PC-9 (cell line): ENCODE results near the gene PSMB5. TPM values are rescaled to one million over a fixed set of nuclear protein-coding genes. Genes with fewer than 3 reads are reported as not detected.

Experiments
- BruUV-seq: library from RNA; stranded (reverse); fragments of 400-500 nt; replicated peaks from 2 replicates; lab custom pipeline; 2021; lab: Mats Ljungman, UMichigan
- CTCF ChIA-PET: fragments of 300-600 bp; sonication (Branson Sonifier 250); formaldehyde crosslinking; loops from one replicate; lab custom pipeline; 2022; ENCODE audit warnings: antibody characterized with exemption; lab: Charles Lee
- POLR2A ChIA-PET: fragments of 300-600 bp; sonication (Branson Sonifier 250); formaldehyde crosslinking; loops from one replicate; lab custom pipeline; 2022; ENCODE audit warnings: antibody characterized with exemption; ENCODE audit not compliant: unreplicated experiment; lab: Charles Lee
- DNase-seq, 2 experiments: peaks; one replicate each; pipeline versions ENCODE4 v3.0.0 to v3.0.0-alpha.2; 2015 to 2022; ENCODE audit warnings: mixed read lengths in 1 of 2
- H2AFZ ChIP-seq: fragments of 200-600 bp; sonication (generic); 2 replicates; pipeline ENCODE4 v1.8.1; 2017; ENCODE audit warnings: antibody characterized with exemption
- H3F3A ChIP-seq: fragments of 200-600 bp; sonication (generic); 2 replicates; pipeline ENCODE4 v1.8.1; 2017; ENCODE audit warnings: antibody characterized with exemption, mild to moderate bottlenecking, low read depth; ENCODE audit not compliant: insufficient read depth
- H3K27ac ChIP-seq: fragments of 200-600 bp; sonication (generic); 2 replicates; pipeline ENCODE4 v1.6.1; 2016; ENCODE audit warnings: mixed run types
- H3K27me3 ChIP-seq: fragments of 200-600 bp; sonication (generic); 2 replicates; pipeline ENCODE4 v1.6.1; 2016; ENCODE audit warnings: low read depth, mixed run types; ENCODE audit not compliant: insufficient read depth
- H3K36me3 ChIP-seq: fragments of 200-600 bp; sonication (generic); 2 replicates; pipeline ENCODE4 v1.6.1; 2016; ENCODE audit warnings: low read depth, mixed run types
- H3K4me1 ChIP-seq: fragments of 200-600 bp; sonication (generic); replicated peaks from 2 replicates; pipeline ENCODE4 v1.6.1; 2016; ENCODE audit warnings: mixed run types; ENCODE audit not compliant: insufficient read depth
- H3K4me2 ChIP-seq: fragments of 200-600 bp; sonication (generic); 2 replicates; pipeline ENCODE4 v1.6.1; 2017; ENCODE audit warnings: mixed run types
- H3K4me3 ChIP-seq: fragments of 200-600 bp; sonication (generic); 2 replicates; pipeline ENCODE4 v1.6.1; 2016; ENCODE audit warnings: mixed run types
- H3K79me2 ChIP-seq: fragments of 200-600 bp; sonication (generic); 2 replicates; pipeline ENCODE4 v1.6.1; 2017; ENCODE audit warnings: low read depth, mixed run types
- H3K9me2 ChIP-seq: fragments of 200-600 bp; sonication (generic); 2 replicates; pipeline ENCODE4 v1.8.1; 2017; ENCODE audit warnings: mild to moderate bottlenecking; ENCODE audit not compliant: insufficient read depth
- H3K9me3 ChIP-seq: fragments of 200-600 bp; sonication (generic); 2 replicates; pipeline ENCODE4 v1.8.1; 2016; ENCODE audit warnings: low read depth; ENCODE audit not compliant: insufficient read depth
- H4K20me1 ChIP-seq: fragments of 200-600 bp; sonication (generic); 2 replicates; pipeline ENCODE4 v1.8.1; 2017; ENCODE audit not compliant: insufficient read depth
- EZH2 ChIP-seq: fragments of 200-600 bp; sonication (generic); IDR thresholded peaks from 2 replicates; pipeline ENCODE4 v1.8.0; 2017; ENCODE audit warnings: antibody characterized with exemption, low read depth
- intact Hi-C: fragments of 100-400 bp; cut with micrococcal nuclease; formaldehyde crosslinking; loops from one replicate; pipeline ENCODE4 v1.10.0; 2022; ENCODE audit not compliant: unreplicated experiment
- total RNA-seq: library from RNA; stranded (reverse); gene quantifications from 2 replicates; pipeline ENCODE4 v1.2.3, GENCODE V29; 2021
- TF ChIP-seq, protein P1 (sequence below): fragments of 200-600 bp; sonication (generic); conservative IDR thresholded peaks from 2 replicates; pipeline ENCODE4 v1.6.1; 2017; ENCODE audit warnings: mixed run types, antibody characterized with exemption, mild to moderate bottlenecking, moderate library complexity

PSMB5 gene
- total RNA-seq, 1 experiment from 2014 or later, result 122 TPM

DNA sequence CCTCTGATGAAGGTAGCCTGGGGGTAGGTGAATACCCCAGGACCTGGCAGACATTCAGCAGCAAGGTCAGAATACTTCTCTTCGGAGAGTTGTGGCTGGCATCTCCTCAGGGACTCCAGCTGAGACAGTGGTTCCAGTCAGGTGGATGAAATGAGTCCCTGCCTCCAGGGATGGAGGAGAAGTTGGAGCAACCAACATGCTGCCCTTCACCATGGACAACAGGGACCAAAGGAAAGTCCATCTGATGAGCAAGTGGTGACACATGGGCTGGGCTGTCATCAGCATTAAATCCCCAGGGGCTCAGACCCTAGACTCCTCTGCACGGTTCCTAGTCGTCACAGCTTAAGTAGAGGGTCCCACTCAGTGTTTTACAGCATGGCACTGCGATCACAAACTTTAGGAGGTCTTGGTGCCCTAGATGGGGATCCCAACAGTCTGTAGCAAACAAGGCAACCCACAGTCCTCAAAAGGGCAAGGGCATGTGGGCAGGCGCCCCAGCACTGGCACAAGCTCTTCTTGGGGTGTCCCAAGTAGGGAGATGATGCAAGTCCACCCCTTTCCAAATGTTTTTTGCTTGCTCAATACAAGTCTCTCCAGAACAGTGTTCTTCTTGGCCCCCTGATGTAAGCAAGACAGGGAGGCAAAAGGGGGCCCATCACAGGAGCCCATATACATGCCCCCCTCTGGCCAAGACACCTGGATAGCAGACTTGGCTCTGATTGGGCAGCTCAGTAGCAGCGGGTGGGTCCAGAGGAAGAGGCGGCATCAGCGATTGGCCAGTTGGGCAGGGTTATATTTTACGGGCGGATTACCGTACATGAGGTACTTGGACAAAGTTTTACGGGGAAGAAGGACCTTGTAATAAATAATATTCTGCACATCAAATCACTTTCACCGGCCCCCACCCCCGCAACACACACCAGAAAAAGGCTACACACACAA, 33.4 kb upstream of the PSMB5 start:
- Histone ChIP-seq H3K9me2 (no peaks in the 10 kb centered on the region), H3K9me3 (no peaks in the 10 kb centered on the region), H2AFZ (no peak overlapping the region), H3K4me3 (no peak overlapping the region), H3F3A (peaks cover 54% of the 10 kb centered on the region), H3K4me1 (peaks cover 36% of the 10 kb centered on the region), H4K20me1 (peaks cover 10% of the 10 kb centered on the region), H3K27me3 (no peaks in the 10 kb centered on the region), H3K79me2 (peaks cover 45% of the 10 kb centered on the region), H3K27ac (no peak overlapping the region), H3K4me2 (peak overlapping the region; percentile 38; the same call in 1 of the 2 replicates), H3K36me3 (peaks cover 26% of the 10 kb centered on the region; the same call in 1 of the 2 replicates)
- no peak for TF ChIP-seq EZH2
- TF ChIP-seq, protein P1, sequence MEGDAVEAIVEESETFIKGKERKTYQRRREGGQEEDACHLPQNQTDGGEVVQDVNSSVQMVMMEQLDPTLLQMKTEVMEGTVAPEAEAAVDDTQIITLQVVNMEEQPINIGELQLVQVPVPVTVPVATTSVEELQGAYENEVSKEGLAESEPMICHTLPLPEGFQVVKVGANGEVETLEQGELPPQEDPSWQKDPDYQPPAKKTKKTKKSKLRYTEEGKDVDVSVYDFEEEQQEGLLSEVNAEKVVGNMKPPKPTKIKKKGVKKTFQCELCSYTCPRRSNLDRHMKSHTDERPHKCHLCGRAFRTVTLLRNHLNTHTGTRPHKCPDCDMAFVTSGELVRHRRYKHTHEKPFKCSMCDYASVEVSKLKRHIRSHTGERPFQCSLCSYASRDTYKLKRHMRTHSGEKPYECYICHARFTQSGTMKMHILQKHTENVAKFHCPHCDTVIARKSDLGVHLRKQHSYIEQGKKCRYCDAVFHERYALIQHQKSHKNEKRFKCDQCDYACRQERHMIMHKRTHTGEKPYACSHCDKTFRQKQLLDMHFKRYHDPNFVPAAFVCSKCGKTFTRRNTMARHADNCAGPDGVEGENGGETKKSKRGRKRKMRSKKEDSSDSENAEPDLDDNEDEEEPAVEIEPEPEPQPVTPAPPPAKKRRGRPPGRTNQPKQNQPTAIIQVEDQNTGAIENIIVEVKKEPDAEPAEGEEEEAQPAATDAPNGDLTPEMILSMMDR, result no peak
- intact Hi-C loops, result loop anchor here (2.0 kb wide), 1 partner anchor 41 kb away; no protein-coding TSS in a partner anchor
- BruUV-seq, result no TSS peak
- DNase-seq, result no peak
- ChIA-PET CTCF (interaction anchor here (0.5 to 1.5 kb wide), 18 partner anchors 10 to 887 kb away, joined by 3 to 15 read pairs (median 4); partner anchors contain the start of genes ACIN1, C14orf119, DAD1 and PABPN1), POLR2A (interaction anchor here (0.5 to 0.6 kb wide), 2 partner anchors 41 to 1207 kb away, joined by 3 to 31 read pairs; no protein-coding TSS in a partner anchor)

DNA sequence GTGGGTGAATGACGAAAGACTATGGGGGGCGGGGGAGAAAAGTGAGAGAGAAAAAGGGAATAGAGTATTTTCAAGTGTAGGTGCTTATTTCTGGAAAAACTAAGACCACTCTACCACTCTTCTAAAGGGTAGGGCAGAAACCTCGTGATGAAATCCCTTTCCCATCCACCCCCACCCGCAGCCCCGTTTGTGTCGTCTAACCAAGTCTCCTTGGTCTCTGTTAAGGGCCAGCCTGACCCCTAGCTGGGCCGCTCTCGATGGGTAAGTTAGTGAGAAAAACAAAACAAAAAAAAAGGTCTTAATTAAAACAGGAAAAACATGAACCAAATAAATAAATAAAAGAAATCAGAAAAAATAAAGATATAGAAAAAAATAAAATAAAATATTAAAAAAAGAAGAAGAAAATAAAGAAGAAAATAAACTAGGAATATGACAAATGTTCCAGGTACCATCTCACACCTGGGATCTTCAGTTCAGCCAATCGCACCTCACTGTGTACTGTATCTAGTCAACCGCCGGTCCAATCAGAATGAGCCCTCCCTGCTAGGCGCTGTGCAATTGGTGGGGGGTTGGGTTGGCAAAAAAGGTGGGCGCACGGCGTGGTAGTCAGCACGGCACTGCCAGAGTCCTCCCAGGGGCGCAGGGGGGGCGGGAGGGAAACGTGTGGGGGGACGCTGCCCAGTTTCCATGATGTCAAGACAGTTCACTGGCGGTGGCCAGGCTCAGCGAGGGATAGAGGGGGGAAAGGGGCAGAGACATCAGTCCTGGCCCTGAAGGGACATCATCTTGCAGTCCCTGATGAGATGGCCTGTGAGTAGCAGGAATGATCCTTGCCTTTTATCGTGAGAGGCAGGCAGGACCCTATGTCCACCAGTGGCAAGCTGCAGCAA, 32.4 kb upstream of the PSMB5 start:
- peaks cover 36% of the 10 kb centered on the region for H3K4me1 ChIP-seq
- H3K27ac ChIP-seq, result no peak overlapping the region
- no peak for DNase-seq
- intact Hi-C loops, result no loop called here
- TF ChIP-seq, protein P1, result no peak
- TF ChIP-seq EZH2, result no peak
- no TSS peak for BruUV-seq
- peaks cover 25% of the 10 kb centered on the region; the same call in 1 of the 2 replicates for H3K36me3 ChIP-seq
- peaks cover 41% of the 10 kb centered on the region for H3K79me2 ChIP-seq
- H3K4me3 ChIP-seq, result no peak overlapping the region
- no peaks in the 10 kb centered on the region for H3K27me3 ChIP-seq
- no peaks in the 10 kb centered on the region for H3K9me3 ChIP-seq
- no peak overlapping the region for H2AFZ ChIP-seq
- H3F3A ChIP-seq, result peaks cover 54% of the 10 kb centered on the region
- no peaks in the 10 kb centered on the region for H3K9me2 ChIP-seq
- peaks cover 13% of the 10 kb centered on the region for H4K20me1 ChIP-seq
- CTCF ChIA-PET, result interaction anchor here (0.6 kb wide), 1 partner anchor 56 kb away, joined by 4 read pairs; no protein-coding TSS in a partner anchor
- POLR2A ChIA-PET, result no interaction called here
- no peak overlapping the region for H3K4me2 ChIP-seq

DNA sequence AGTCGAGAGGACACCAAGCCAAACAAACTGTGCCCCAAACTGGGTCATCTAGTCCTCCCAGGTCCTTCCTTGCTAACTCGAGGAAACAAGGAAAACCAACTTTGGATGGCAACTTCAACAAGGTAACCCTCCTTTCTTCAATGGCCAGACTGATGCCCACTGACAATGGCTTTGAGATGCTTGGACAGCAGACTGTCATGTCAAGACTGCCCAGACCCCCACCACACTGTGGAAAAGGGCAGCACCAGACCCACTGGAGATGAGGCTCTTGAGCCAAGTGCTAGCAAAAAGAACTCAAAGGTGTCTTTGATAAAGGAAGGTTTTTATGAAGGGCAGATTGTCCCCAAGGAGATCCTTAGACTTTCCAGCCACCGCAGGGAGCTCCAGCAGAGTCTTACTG, 31.7 kb upstream of the PSMB5 start:
- peaks cover 41% of the 10 kb centered on the region for H3K79me2 ChIP-seq
- H3K4me2 ChIP-seq, result no peak overlapping the region
- intact Hi-C loops, result no loop called here
- no peaks in the 10 kb centered on the region for H3K9me2 ChIP-seq
- no peaks in the 10 kb centered on the region for H3K9me3 ChIP-seq
- H2AFZ ChIP-seq, result no peak overlapping the region
- H3K27me3 ChIP-seq, result no peaks in the 10 kb centered on the region
- DNase-seq, result no peak
- no peak overlapping the region for H3K27ac ChIP-seq
- POLR2A ChIA-PET, result no interaction called here
- H3K4me3 ChIP-seq, result no peak overlapping the region
- H3K36me3 ChIP-seq, result peaks cover 25% of the 10 kb centered on the region; the same call in 1 of the 2 replicates
- H3K4me1 ChIP-seq, result peaks cover 37% of the 10 kb centered on the region
- peaks cover 52% of the 10 kb centered on the region; the same call in 1 of the 2 replicates for H3F3A ChIP-seq
- H4K20me1 ChIP-seq, result peaks cover 13% of the 10 kb centered on the region
- no TSS peak for BruUV-seq
- TF ChIP-seq, protein P1, result no peak
- CTCF ChIA-PET, result interaction anchor here (0.6 kb wide), 1 partner anchor 55 kb away, joined by 4 read pairs; no protein-coding TSS in a partner anchor
